ENCODE measurements around the gene ZNF836.

The ZNF836 gene

DNA sequence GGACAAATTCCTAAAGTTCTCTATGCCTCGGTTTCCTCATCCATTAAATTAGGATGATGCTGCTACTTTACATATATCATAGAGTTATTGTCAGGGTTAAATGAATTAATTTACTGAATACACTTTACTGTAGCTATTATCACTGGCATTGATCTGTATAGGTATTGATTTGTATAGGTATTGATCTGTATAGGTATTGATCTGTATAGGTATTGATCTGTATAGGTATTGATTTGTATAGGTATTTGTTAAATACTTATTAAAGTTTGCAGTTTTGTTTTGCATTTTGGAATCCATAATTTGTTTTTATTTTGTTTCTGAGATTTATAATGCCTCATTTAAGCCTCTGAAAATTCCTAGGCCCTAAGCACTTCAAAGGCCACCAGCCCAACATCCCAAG lies 16.0 kb upstream of the ZNF836 start:
- no peak for DNase-seq

DNA sequence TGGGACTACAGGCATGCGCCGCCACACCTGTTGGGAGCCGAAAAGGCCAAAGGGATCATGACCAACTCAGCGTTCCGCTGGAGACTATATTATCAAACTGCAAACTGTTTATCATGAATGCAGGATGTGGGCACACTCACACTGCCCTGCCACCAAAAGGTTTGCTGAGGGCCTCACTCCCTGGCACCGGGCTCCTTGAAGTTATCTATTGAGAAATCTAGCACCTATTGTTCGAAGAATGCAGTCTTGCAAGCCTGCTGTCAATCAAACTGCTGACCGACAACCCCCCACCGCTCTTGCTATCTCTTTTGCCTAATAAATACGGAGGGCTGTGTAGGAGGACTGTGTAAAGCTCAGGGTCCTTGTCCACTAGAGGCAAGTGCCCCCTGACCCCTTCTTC lies 5.2 kb upstream of the ZNF836 start:
- no peak for DNase-seq

GRCh38 chr19:52172347-52172746 lies 926 bp upstream of the ZNF836 start:
- DNase-seq, result no peak

DNA sequence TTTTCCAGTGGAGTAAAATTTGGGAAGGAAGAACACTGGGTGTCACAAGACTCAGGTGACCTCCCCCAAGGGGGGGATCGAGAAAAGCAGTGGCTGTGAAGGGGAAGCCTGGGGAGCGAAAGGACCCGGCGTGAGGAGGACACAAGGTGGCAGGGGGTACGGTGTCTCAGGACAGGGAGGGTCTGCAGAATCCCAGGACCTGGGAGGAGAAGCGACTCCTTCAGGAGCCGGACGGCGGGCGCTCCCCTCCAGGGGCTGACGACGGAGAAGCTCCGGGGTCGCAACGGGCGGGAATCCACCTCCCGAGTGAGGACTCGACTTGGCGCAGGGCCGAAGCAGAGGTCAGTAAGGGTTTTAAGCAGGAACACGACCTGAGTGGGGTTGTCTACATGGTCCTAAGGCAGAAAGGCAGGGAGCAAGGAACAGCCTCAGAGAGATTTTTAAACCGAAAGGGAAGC lies 529 bp downstream of the ZNF836 start:
- DNase-seq, result no peak

GRCh38 chr19:52170304-52170703 lies 1.1 kb downstream of the ZNF836 start:
- DNase-seq, result no peak

DNA sequence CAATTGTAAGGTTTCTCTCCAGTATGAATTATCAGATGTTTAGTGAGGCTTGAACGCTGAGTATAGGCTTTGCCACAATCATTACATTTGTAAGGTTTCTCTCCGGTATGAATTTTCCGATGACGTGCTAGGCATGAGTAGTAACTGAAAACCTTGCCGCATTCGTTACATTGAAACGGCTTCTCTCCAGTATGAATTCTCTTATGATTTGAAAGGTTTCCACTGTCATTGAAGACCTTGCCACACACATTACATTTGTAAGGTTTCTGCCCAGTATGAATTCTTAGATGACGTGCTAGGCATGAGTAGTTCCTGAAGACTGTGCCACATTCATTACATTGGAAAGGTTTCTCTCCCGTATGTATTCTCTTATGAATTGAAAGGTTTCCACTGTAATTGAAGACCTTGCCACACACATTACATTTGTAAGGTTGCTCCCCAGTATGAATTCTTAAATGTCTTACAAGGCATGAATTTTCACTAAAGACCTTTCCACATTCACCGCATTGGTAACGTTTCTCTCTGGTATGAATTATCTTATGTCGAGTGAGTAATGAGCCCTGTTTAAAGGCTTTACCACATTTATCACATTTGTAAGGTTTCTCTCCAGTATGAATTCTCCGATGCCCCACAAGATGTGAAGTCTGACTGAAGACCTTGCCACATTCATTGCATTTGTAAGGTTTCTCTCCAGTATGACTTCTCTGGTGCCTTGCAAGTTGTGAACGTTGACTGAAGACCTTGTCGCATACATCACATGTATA lies 15.6 kb downstream of the ZNF836 start:
- no peak for DNase-seq

DNA sequence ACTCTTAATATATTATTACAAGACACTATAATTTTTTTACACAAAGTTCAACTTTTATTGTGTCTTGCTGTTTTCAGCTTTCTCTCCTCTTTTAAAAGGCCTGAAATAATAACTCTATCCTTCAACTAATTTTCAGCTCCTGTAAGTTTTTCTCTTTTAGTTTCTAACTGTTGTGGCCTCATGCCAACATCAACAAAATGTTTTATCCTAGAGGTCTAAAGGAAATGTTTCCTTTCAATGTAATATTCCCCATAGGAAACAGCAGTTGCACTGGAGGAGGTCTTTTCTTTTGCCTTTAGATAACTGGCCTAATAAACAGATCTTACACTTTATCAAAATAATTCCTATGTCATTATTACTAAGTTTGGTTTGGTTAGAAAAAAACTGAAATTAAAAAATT lies 23.2 kb downstream of the ZNF836 start:
- no peak for DNase-seq

GRCh38 chr19:52142001-52142595 lies 29.3 kb downstream of the ZNF836 start:
- no peak for DNase-seq

DNA sequence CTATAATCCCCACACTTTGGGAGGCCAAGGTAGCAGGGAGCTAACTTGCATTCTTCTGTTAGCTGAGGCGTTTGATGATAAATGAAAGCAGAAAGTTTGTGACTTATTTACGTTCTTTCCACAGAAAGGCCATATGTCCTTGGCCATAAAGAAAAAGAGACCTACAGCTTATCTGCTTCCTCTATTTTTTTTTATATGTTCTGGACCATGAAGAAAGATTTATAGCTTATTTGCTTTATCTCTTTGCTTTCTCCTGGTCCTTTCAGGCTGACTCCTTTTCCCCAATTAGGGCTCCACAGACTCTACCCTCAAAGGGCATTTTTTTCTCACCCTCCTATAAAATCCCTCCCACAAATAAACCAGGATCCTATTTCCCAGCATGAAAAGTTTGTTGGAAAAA lies 30.2 kb downstream of the ZNF836 start:
- DNase-seq, result no peak

- DNase-seq, result peak; percentile 98
These were observed 31.2 kb downstream of the ZNF836 start for GRCh38 chr19:52140032-52140710.

DNA sequence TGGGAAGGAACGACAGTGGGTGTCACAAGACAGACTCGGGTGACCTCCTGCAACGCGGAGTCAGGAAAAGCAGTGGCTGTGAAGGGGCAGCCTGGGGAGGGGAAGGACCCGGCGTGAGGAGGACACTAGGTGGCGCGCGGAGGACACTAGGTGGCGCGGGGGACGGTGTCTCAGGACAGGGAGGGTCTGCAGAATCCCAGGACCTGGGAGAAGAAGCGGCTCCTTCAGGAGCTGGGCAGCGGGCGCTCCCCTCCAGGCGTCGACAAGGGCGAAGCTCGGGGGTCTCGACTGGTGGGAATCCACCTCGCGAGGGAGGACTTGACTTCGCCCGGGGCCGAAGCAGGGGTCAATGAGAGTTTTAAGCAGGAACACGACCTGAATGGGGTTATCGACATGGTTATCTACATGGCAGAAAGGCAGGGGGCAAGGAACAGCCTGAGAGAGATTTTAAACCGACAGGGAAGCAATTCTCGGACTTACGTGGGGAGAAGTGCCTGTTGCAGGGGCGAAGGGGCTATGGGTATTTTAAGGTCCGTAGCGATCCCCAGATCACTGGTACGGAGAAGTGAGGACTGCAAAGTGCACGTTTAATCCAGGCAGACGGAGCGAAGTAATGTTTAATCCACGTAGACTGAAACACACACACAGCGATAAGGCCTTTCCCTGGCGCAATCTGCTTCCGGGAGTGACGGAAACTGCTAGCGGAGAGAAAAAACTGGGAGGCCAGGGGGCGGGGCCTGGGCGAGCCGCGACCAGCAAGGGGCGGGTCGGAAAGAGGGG lies 32.0 kb downstream of the ZNF836 start, which contains the start of gene ZNF616:
ZNF616 (minus strand) TSS at position 687 of the 780 bp plus-strand sequence. CDS start 9,426 bp downstream, outside the sequence.
- peak; percentile 80 for DNase-seq

DNA sequence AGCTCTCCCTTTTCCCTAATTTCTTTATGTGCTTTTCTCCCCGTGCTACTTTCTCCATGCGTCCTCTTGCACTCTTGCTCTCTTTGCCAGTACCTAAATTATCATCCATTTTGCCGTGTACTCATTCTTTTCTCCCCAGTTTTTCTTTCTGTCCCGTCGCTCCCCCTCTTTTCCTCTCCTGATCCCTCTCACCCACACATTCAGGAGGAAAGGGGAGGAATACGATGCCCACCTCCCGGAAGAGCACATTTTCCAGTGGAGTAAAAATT lies 32.5 kb downstream of the ZNF836 start:
- no peak for DNase-seq

DNA sequence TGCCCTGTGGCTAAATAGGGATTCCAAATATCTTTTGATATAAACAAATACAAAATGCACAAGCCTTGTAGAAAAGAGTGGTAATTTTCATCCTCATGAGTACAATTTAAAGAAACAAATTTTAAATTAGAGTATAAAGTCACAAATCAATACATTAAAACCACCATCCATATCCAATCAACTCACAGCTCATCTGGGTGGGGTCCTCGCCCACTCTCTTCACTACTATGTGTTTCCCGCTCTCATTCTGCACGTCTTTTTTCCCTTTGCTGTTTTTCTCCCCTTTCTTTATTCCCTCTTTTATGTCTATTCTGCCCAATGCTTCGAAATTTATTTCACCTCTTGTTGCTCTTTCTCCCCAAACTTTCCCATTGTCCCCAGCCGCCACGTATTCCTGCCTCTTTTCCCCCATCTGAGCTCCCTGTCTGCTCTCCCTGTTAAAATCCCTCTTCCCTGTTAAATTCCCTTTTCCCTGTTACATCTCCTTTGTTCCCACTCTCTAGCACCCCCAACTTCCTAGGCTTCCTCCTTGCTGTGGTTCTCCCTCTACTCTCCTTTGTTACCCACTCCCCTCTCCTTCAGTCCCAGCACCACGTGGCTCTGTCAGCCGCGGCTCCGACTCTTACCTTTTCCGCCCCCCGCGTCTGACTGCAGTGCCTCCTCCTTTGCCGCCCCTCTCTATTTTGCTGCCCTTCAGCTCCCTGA lies 33.0 kb downstream of the ZNF836 start:
- peak; percentile 35 for DNase-seq

DNA sequence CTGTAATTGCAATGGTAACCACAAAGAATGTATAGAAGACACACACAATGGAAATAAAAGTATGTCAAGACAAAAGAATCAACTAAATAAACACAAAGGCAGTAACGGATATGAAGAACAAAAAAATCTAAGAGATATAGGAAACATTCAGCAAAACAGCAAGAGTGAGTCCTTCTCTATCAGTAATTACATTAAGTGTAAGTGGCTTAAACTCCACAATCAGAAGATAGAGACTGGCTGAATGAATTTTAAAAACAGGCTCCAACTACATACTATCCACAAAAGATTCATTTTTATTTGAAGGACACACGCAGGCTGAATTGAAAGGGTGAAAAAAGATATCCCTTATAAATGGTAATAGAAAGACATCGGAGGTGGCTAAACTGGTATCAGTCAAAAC lies 51.1 kb downstream of the ZNF836 start:
- DNase-seq, result no peak

DNA sequence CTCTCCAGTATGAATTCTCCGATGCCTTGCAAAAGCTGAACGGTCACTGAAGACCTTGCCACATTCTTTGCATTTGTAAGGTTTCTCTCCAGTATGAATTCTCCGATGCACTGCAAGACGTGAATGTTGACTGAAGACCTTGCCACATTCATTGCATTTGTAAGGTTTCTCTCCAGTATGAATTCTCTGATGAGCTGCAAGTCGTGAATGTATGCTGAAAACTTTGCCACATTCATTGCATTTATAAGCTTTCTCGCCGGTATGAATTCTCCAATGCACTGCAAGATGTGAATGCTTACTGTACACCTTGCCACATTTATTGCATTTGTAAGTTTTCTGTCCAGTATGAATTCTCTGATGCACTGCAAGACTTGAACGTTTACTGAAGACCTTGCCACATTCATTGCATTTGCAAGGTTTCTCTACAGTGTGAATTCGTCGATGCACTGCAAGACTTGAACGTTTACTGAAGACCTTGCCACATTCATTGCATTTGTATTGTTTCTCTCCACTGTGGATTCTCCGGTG lies 55.8 kb downstream of the ZNF836 start:
- no peak for DNase-seq

- DNase-seq, result no peak
These were observed 56.7 kb downstream of the ZNF836 start for GRCh38 chr19:52114691-52115090.

DNA sequence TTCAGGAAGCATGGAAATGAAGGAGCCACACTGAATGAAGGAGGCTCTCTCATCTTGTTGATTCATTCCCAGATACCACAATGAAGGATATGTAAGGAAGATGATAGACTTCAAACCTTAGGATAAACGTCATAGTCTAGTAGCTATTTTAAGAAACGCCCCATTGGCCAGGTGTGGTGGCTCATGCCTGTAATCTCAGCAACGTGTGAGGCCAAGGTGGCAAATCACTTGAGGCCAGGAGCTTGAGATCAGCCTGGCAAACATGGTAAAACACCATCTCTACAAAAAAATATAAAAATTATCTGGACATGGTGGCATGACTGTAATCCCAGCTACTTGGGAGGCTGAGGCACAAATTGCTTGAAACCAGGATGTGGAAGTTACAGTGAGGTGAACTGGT lies 58.8 kb downstream of the ZNF836 start:
- DNase-seq, result no peak

- DNase-seq, result no peak
These were observed 60.6 kb downstream of the ZNF836 start for GRCh38 chr19:52110780-52111179.

All from stimulated activated CD4-positive, alpha-beta T cell treated with anti-CD3 and anti-CD28 coated beads, Interleukin-12 subunit alpha, Interleukin-12 subunit beta, amount 100 ng/mL, for 4 hours (primary cell).